NCI-H128 (cell line): ENCODE data around the gene RBMS2.
"Not testable (repeated sequence)": the region's sequence is repeated elsewhere in the genome, so short reads cannot be mapped to it uniquely, and the experiment has no call there.

Experiments
- DNase-seq: peaks from one replicate; lab custom pipeline; 2025; ENCODE audit not compliant: unreplicated experiment; lab: John Stamatoyannopoulos, UW

RBMS2 gene

GRCh38 chr12:56521590-56522371 is at the start of gene RBMS2:
TSS of gene RBMS2 (plus strand) at chr12:56521820. CDS start at chr12:56522024, 204 bp downstream.
- peak; percentile 16 for DNase-seq

DNA sequence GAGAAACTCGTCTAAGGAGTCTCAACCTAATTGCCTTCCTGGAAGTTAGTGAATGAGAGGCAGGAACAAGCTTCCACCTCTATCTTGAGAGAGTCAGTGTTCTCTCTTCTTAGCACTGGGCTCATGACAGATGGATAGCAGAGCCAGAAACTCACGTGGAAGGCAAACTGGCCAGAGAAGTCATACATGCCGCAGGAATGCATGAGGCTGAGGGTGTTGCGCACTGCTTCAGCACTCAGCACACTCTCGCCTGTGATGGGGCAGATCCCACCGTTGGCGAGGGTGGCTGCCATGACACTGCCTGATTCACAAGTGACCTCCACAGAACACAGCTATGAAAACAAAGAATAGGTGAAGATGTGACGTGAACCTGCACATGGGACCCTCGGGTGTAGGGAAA is 47.2 kb upstream of the RBMS2 start:
- DNase-seq = no peak

DNA sequence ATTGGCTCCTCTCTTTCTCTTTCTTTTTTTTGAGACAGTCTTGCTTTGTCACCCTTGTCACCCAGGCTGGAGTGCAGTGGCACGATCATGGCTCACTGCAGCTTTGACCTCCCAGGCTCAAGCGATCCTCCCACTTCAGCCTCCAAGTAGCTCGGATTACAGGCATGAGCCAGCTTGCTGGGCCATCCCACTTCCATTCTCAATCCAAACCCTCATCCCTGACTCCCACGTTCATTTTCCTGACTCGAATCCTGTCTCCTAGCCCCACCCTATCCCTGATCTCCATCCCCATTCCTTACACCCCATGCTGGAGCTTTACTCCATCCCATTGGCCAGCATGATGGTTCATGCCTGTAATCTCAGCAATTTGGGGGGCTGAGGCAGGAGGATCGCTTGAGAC is 45.5 kb upstream of the RBMS2 start:
- DNase-seq = no peak

DNA sequence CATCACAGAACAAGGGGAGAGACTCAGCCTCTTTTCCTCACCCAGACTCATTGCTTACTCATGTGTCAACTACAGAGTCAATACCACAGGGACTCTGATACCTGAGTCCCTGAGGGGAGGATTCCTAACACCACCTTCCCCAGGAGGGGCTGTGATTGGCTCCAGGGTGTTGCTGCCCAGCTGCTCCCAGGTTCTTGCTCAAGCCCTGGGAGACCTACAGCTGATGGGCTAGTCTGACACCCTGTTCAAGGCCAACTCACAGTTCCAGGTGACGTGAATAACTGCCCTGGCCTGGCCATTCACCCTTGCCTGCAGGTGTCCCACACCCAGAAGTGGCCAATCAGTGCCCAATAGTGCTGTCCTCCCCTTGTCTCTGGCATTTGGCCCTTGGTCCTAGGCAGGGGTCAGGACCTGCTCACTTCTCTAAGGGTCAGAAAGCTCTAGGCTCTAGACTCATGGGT is 44.6 kb upstream of the RBMS2 start:
- DNase-seq = no peak

- no peak for DNase-seq
These were observed 43.9 kb upstream of the RBMS2 start for GRCh38 chr12:56477521-56478225.

DNA sequence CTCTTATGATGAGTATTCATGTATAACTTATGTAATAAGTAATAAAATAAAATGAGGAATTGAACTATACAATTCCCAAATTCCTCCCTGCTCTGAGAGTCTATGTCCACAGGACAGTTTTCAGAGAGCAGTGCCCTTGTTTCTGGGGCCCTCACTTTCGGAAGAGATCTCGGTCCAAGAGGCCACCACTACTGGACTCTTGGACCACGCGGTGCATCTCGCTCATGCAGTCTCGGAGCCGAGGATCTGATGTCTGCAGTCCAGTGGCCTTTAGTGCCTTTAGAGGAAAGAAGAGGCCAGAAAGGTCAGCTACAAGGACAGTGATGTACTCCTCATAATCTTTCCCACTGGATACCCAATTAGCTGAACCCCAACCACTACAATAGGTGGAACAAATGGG is 42.0 kb upstream of the RBMS2 start:
- no peak for DNase-seq

DNA sequence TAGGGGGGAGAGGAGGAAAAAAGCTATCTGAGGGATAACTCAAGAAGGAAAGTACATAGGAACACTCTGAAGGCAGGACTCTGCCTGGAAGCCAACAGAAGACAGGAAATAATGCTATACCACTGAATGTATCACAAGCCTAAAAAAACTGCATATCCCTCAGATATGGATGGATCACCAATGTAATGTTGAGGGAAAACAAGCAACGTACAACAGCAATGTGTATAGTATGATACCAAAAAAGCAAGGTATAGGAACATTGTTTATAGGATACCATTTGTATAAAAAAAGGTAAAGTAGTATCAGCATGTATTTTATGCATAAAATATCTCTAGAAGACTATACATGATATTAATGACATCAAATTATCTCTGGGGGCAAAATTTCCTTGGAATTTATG is 37.1 kb upstream of the RBMS2 start:
- DNase-seq = no peak

DNA sequence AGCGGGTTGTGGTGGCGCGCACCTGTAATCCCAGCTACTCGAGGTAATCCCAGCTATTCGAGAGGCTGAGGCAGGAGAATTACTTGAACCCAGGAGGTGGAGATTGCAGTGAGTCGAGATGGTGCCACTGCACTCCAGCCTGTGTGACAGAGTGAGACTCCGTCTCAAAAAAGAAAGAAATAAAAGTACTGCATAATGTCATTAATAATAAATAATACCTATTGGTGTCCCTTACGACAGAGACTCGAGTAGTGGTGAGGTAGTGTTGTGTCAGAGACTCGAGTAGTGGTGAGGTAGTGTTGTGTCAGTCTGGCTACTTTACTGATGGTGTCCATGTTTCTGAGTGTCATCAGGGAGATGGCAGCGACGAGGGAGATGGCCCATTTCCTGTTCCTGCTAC is 34.9 kb upstream of the RBMS2 start:
- DNase-seq = no peak

DNA sequence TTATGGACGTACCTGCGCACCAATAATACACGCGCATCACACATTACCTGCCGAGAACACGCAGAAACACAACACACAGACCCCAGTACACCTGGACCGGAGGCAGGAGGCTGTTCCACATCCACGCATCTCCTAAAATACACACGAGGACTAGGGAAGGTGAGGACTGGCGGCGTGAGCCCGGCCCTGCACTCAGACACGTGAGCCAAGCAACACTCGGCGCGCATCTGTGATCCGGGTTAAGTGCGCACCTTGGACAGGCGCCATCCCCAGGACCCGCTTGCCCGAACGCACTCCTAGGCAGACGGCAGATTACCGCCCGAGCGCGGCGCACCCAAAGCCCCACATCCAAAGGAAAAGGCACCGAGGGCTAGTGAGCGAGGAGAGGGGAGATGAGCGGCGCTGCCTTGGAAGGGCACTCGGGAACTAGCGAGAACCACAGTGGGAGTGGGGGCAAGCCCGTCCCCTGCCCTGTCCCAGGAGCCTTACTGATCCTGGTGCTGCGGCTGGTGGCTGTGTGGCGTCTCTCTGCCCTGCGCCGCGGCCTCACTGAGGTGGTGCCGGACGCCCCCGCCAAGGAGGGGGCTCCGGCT is 34.1 kb upstream of the RBMS2 start:
- DNase-seq = no peak

DNA sequence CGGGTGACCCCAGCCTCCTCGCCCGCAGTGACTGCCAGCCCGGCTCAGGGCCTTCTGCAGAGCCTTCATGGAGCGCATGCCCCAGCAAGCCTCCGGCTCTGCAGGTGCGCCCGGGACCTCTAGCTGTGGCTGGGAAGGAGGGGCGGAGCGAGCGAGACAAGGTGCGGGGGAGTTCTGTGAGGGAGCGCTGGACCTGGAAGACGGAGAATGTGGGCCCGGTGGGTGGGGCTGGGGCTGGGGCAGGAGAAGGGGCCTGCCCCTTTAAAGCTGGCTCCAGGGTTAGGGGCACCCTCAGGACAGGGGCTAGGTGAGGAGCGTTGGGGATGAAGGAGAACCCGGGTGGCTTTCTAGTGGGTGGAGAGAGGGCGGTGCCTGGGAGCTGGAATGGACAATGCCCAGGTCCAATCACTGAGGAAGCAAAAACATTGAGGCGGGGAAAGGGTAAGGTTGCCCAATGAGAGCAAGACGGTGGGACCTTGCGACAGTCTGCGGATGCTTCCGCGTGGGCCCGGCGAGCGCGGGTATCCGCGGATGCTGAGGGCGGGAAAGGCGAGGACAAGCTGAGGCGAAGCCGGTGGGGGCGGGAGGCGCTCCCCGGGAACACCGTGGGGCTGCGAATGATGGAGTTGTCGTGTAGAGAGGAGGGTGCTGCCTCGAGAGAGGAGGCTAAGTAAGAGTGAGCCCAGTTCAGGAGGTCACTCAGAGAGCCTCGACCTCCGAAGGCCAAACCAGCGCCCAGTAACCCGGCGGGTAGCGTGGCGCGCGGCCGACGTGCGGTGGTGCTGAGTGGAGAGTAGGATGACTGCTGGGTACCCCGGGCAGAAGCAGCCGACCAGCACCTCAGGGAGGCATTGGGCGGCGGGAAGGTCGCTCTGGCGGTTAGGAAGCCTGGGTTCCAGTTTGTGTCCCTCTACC is 33.3 kb upstream of the RBMS2 start, which contains the start of gene GLS2:
TSS of gene GLS2 (minus strand) at position 121 of the 915 bp plus-strand sequence. CDS start at position 78, 43 bp downstream.
- DNase-seq = peak; percentile 73

GRCh38 chr12:56490360-56490759 is 31.3 kb upstream of the RBMS2 start:
- DNase-seq = no peak

DNA sequence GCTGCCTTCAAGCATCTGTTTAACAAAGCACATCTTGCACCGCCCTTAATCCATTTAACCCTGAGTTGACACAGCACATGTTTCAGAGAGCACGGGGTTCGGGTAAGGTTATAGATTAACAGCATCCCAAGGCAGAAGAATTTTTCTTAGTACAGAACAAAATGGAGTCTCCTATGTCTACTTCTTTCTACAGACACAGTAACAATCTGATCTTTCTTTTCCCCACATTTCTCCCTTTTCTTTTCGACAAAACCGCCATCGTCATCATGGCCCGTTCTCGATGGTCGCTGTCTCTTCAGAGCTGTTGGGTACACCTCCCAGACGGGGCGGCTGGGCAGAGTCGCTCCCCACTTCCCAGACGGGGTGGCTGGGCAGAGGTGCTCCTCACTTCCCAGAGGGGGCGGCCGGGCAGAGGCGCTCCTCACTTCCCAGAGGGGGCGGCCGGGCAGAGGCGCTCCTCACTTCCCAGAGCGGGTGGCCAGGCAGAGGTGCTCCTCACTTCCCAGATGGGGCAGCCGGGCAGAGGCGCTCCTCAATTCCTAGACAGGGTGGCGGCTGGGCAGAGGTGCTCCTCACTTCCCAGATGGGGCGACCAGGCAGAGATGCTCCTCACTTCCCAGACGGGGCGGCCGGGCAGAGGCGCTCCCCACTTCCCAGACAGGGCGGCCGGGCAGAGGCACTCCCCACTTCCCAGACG is 28.1 kb upstream of the RBMS2 start:
- not testable (repeated sequence) for DNase-seq

GRCh38 chr12:56494106-56494415 is 27.6 kb upstream of the RBMS2 start:
- not testable (repeated sequence) for DNase-seq

DNA sequence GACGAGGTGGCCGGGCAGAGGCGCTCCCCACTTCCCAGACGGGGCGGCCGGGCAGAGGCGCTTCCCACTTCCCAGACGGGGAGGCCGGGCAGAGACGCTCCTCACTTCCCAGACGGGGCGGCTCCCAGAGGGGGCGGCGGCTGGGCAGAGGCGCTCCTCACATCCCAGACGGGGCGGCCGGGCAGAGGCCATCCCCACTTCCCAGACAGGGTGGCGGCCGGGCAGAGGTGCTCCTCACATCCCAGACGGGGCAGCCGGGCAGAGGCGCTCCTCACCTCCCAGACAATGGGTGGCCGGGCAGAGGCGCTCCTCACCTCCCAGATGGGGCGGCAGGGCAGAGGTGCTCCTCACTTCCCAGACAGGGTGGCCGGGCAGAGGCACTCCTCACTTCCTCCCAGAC is 27.1 kb upstream of the RBMS2 start:
- DNase-seq = not testable (repeated sequence)

DNA sequence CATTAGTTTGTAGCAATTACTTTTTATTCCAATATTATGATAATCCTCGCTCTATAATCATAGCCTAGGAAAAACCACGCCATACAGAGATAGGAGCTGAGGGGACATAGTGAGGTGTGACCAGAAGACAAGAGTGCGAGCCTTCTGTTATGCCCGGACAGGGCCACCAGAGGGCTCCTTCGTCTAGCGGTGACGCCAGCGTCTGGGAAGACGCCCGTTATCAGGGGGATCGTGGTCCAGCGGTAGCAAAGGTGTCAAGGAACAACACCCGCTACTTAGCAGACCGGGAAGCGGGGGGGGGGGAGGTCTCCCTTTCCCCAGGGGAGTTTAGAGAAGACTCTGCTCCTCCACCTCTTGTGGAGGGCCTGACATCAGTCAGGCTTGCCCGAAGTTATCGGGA is 24.9 kb upstream of the RBMS2 start:
- not testable (repeated sequence) for DNase-seq

DNA sequence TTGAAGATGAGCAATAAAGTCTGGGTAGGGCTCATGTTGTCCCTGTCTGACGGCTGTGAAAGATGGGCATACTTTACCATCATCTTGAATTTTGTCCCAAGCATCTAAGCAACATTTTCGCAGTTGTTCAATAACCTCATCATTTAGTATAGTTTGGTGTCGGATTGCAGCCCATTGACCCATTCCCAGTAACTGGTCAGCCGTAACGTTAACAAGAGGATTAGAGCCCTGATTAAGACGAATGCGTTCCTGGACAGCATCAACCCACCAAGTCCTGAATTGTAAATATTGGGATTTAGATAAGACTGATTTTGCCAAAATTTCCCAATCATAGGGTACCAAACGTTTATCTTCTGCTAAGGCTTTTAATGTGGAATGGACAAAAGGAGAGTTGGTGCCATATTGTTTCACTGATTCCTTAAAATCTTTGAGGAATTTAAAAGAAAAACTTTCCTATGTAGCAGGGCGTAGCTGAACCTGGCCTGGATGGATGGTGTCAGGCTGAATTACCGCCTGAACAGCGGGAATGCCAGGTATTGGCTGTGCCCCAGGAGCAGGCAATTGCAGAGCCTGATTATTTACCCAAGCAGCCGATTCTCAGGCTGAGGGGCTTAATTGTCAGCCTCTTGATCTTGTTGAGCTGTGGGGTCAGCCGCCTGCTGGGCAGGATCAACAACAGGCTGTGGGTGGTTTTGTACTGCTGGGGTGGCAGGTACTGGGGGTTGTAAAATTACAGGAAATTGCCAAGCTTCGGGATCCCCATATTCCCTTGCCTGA is 23.3 kb upstream of the RBMS2 start:
- not testable (repeated sequence) for DNase-seq

DNA sequence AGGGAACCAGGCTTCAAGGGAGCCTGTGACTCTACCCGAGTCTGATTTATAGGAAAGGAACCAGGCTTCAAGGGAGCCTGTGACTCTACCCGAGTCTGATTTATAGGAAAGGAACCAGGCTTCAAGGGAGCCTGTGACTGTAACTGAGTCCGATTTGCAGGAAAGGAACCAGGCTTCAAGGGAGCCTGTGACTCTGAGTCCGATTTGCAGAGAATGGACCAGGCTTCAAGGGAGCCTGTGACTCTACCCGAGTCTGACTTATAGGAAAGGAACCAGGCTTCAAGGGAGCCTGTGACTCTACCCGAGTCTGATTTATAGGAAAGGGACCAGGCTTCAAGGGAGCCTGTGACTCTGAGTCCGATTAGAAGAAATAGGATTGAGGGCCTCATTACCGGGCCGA is 22.2 kb upstream of the RBMS2 start:
- not testable (repeated sequence) for DNase-seq

- not testable (repeated sequence) for DNase-seq
These were observed 21.7 kb upstream of the RBMS2 start for GRCh38 chr12:56499879-56500278.

GRCh38 chr12:56510786-56511185 is 10.8 kb upstream of the RBMS2 start:
- DNase-seq = no peak

DNA sequence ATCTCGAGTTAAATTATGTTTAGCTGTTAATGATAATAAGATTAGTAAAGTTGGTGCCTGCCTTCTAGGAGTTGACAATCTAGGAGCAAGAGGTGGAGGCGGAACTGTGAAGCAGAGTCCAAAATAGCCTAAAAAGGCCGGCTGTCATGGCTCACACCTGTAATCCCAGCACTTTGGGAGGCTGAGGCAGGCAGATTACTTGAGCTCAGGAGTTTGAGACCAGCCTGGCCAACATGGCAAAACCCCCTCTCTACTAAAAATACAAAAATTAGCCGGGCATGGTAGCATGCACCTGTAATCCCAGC is 7.7 kb upstream of the RBMS2 start:
- DNase-seq = not testable (repeated sequence)
